ENCODE results near the gene LRRC8D.
"Not testable (repeated sequence)": the region's sequence is repeated elsewhere in the genome, so short reads cannot be mapped to it uniquely, and the experiment has no call there.

LRRC8D gene

DNA sequence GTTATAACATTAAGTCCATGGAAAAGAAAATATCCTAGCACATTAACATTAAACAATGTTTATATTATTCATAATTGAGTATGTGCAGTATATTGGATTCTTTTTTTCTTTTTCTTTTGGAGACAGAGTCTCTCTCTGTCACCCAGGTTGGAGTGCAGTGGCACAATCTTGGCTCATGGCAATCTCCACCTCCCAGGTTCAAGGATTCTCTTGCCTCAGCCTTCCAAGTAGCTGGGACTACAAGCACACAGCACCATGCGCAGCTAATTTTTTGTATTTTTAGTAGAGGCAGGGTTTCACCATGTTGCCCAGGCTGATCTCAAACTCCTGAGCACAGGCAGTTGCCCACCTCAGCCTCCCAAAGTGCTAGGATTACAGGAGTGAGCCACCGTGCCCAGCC lies 162.0 kb downstream of the LRRC8D start:
- not testable (repeated sequence) for DNase-seq (ENCODE audit: low spot score); FAIRE-seq

DNA sequence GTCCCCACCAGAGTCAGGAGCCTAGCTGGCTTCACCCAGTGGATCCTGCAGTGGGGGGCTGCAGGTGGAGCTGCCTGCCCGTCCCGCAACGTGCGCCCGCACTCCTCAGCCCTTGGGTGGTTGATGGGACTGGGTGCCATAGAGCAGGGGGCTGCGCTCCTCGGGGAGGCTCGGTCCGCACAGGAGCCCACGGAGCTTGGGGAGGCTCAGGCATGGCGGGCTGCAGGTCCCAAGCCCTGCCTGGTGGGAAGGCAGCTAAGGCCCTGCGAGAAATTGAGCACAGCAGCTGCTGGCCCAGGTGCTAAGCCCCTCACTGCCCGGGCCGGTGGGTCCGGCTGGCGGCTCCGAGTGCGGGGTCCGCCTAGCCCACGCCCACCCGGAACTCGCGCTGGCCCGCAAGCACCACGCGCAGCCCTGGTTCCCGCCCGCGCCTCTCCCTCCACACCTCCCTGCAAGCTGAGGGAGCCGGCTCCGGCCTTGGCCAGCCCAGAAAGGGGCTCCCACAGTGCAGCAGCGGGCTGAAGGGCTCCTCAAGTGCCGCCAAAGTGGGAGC lies 163.8 kb downstream of the LRRC8D start:
- not testable (repeated sequence) for FAIRE-seq; DNase-seq (ENCODE audit: low spot score)

DNA sequence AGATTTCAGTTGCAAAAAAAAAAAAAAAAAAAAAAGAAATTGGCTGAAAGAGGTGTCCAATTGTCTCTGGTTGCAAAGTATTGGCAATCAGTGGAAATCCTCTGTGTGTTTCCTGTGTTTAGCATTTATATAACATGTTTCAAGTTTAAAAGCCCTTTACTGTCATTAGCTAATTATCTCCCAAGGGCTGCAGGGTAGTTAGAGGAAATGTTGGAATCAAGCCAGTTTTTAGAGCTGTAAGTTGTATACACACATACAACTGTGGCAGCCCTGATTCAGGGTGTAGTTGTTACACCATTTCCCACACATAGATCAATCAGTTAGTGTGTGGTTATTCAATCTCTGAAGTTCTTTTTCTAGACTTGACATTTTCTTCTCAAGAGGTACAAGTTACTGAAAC lies 165.2 kb downstream of the LRRC8D start:
- no peak for DNase-seq (ENCODE audit: low spot score)
- FAIRE-seq: no peak

Data from RCC 7860 (cell line).